IMR-90 (cell line): ENCODE data around the gene CIB1. TPM values are rescaled to one million over a fixed set of nuclear protein-coding genes. Genes with fewer than 3 reads are reported as not detected.
A peak's percentile ranks its signal among the peaks of the same experiment; 100 is the strongest.

Experiments used
- ATAC-seq: fragments of 200-7000 bp; cut with Tn5 transposase; 2 replicates; pipeline ENCODE4 v1.9.1; 2020; ENCODE audit warnings: low read depth, mild to moderate bottlenecking, moderate library complexity
- BruUV-seq: library from RNA; stranded (reverse); fragments of 400-500 nt; replicated peaks from 2 replicates; lab custom pipeline; 2021; lab: Mats Ljungman, UMichigan
- CTCF ChIA-PET: fragments of 300-600 bp; formaldehyde crosslinking; extraction: SDS; loops from one replicate; lab custom pipeline; 2021; ENCODE audit warnings: antibody characterized with exemption; lab: Yijun Ruan, JAX
- POLR2A ChIA-PET: fragments of 300-600 bp; sonication (Branson Sonifier 250); formaldehyde crosslinking; loops from one replicate; lab custom pipeline; 2022; ENCODE audit warnings: antibody characterized with exemption; ENCODE audit not compliant: unreplicated experiment; lab: Charles Lee
- DNase-seq: peaks from one replicate; pipeline ENCODE4 v3.0.0; 2013
- H2AFZ ChIP-seq: replicated peaks from 2 replicates; pipeline ENCODE3; 2013; ENCODE audit warnings: low read length, mild to moderate bottlenecking; ENCODE audit not compliant: poor library complexity
- H2AK5ac ChIP-seq: 2 replicates; pipeline ENCODE4 v1.6.1; 2013; ENCODE audit warnings: low read depth, low read length, inconsistent platforms
- H2AK9ac ChIP-seq: replicated peaks from 2 replicates; pipeline ENCODE3; 2013; ENCODE audit warnings: mild to moderate bottlenecking, low read depth, low read length, moderate library complexity; ENCODE audit not compliant: poor library complexity
- H2BK120ac ChIP-seq: 2 replicates; pipeline ENCODE4 v1.6.1; 2013; ENCODE audit warnings: low read depth, low read length, inconsistent platforms
- H2BK15ac ChIP-seq: 3 replicates; pipeline ENCODE4 v1.6.1; 2013; ENCODE audit warnings: low read depth, low read length, inconsistent platforms
- H2BK20ac ChIP-seq: 2 replicates; pipeline ENCODE4 v1.6.1; 2013; ENCODE audit warnings: low read depth, mild to moderate bottlenecking, inconsistent platforms, low read length, moderate library complexity
- H2BK5ac ChIP-seq: 2 replicates; pipeline ENCODE4 v1.6.1; 2013; ENCODE audit warnings: mild to moderate bottlenecking, low read depth, low read length, inconsistent platforms; ENCODE audit not compliant: poor library complexity, severe bottlenecking
- H3K14ac ChIP-seq: replicated peaks from 2 replicates; pipeline ENCODE4 v1.6.1; 2013; ENCODE audit warnings: low read depth, low read length, inconsistent platforms
- H3K18ac ChIP-seq: 2 replicates; pipeline ENCODE4 v1.6.1; 2013; ENCODE audit warnings: low read depth, low read length, control low read depth
- H3K23ac ChIP-seq: 2 replicates; pipeline ENCODE4 v1.6.1; 2013; ENCODE audit warnings: low read depth, low read length, inconsistent platforms
- H3K27ac ChIP-seq: 2 replicates; pipeline ENCODE4 v1.5.1; 2013; ENCODE audit warnings: mild to moderate bottlenecking, control low read depth, low read length; ENCODE audit not compliant: insufficient read depth
- H3K27me3 ChIP-seq: 2 replicates; pipeline ENCODE4 v1.6.1; 2013; ENCODE audit warnings: low read length; ENCODE audit not compliant: control insufficient read depth, insufficient read depth
- H3K36me3 ChIP-seq: 2 replicates; pipeline ENCODE4 v1.6.1; 2013; ENCODE audit warnings: low read length, mixed read lengths; ENCODE audit not compliant: control insufficient read depth, insufficient read depth
- H3K4ac ChIP-seq: 2 replicates; pipeline ENCODE4 v1.6.1; 2013; ENCODE audit warnings: low read depth, low read length, inconsistent platforms
- H3K4me1 ChIP-seq: 2 replicates; pipeline ENCODE4 v1.6.1; 2013; ENCODE audit warnings: low read length, mixed read lengths; ENCODE audit not compliant: control insufficient read depth, insufficient read depth
- H3K4me2 ChIP-seq: 2 replicates; pipeline ENCODE4 v1.6.1; 2013; ENCODE audit warnings: low read depth, mild to moderate bottlenecking, control low read depth, low read length, moderate library complexity
- H3K4me3 ChIP-seq: 2 replicates; pipeline ENCODE4 v1.5.1; 2013; ENCODE audit warnings: low read depth, mild to moderate bottlenecking, control low read depth, low read length, moderate library complexity; ENCODE audit not compliant: insufficient read depth
- H3K56ac ChIP-seq: 2 replicates; pipeline ENCODE4 v1.6.1; 2013; ENCODE audit warnings: low read length, inconsistent platforms; ENCODE audit not compliant: insufficient read depth; ENCODE audit errors: extremely low read depth
- H3K79me1 ChIP-seq, 2 experiments: 2 replicates each; pipeline ENCODE4 v1.6.1; 2013; ENCODE audit warnings: low read length in 2 of 2, inconsistent platforms in 1 of 2, low read depth in 1 of 2
- H3K9ac ChIP-seq: 2 replicates; pipeline ENCODE4 v1.6.1; 2013; ENCODE audit warnings: low read depth, low read length, control low read depth
- H3K9me1 ChIP-seq: 2 replicates; pipeline ENCODE4 v1.6.1; 2013; ENCODE audit warnings: low read length, inconsistent platforms; ENCODE audit not compliant: insufficient read depth
- H3K9me3 ChIP-seq: 2 replicates; pipeline ENCODE4 v1.6.1; 2013; ENCODE audit warnings: low read length; ENCODE audit not compliant: control insufficient read depth, insufficient read depth
- H4K20me1 ChIP-seq: 2 replicates; pipeline ENCODE4 v1.6.1; 2013; ENCODE audit warnings: low read length, inconsistent platforms; ENCODE audit not compliant: insufficient read depth
- H4K5ac ChIP-seq: 2 replicates; pipeline ENCODE4 v1.6.1; 2013; ENCODE audit warnings: mild to moderate bottlenecking, low read depth, low read length, control low read depth
- H4K8ac ChIP-seq, 2 experiments: 2 replicates each; pipeline ENCODE4 v1.6.1; 2013; ENCODE audit warnings: low read depth in 2 of 2, low read length in 2 of 2, control low read depth in 1 of 2, inconsistent platforms in 1 of 2
- H4K91ac ChIP-seq: 2 replicates; pipeline ENCODE4 v1.6.1; 2013; ENCODE audit warnings: low read depth, low read length, inconsistent platforms; ENCODE audit not compliant: insufficient read depth
- CHD1 ChIP-seq: IDR thresholded peaks from 2 replicates; pipeline ENCODE4 v1.6.1; 2012; ENCODE audit warnings: low read depth, low read length, improper control_type of control experiment
- CTCF ChIP-seq: conservative IDR thresholded peaks from 2 replicates; pipeline ENCODE4 v1.5.1; 2012; ENCODE audit warnings: mild to moderate bottlenecking, low read depth, low read length, improper control_type of control experiment
- ELK1 ChIP-seq: fragments of 150-350 bp; IDR thresholded peaks from 2 replicates; pipeline ENCODE4 v1.6.1; 2016; ENCODE audit warnings: low read depth, mild to moderate bottlenecking, low read length, moderate library complexity, borderline replicate concordance
- MXI1 ChIP-seq: IDR thresholded peaks from 2 replicates; pipeline ENCODE4 v1.6.1; 2012; ENCODE audit warnings: low read depth, mild to moderate bottlenecking, low read length, moderate library complexity, borderline replicate concordance
- RAD21 ChIP-seq: IDR thresholded peaks from 2 replicates; pipeline ENCODE4 v1.6.1; 2012; ENCODE audit warnings: low read length, improper control_type of control experiment
- RFX5 ChIP-seq: IDR thresholded peaks from 2 replicates; pipeline ENCODE4 v1.8.0; 2012; ENCODE audit warnings: low read depth, mild to moderate bottlenecking, low read length, moderate library complexity
- WGBS, 2 experiments: methylation state at CpG; one replicate each; pipeline versions ENCODE4 v1.1.5 to v1.1.7; 2013; ENCODE audit warnings: missing lambda C conversion rate in 2 of 2; ENCODE audit not compliant: insufficient read length in 1 of 2; ENCODE audit errors: extremely low coverage in 2 of 2; 5-methylcytosine and 5-hydroxymethylcytosine counted together
- dilution Hi-C: fragments of 300-500 bp; cut with HindIII; formaldehyde crosslinking; loops from one replicate; pipeline ENCODE4 v1.14.3; 2018; ENCODE audit warnings: low sequenced_read_pairs; ENCODE audit not compliant: unreplicated experiment
- in situ Hi-C: fragments of 300-500 bp; cut with MboI; formaldehyde crosslinking; loops from 3 replicates; pipeline ENCODE4 v1.14.3; 2019; ENCODE audit warnings: low sequenced_read_pairs, inconsistent platforms, mixed read lengths
- intact Hi-C: fragments of 100-400 bp; cut with micrococcal nuclease; formaldehyde crosslinking; loops from 2 replicates; pipeline ENCODE4 v1.10.0; 2022
- polyA plus RNA-seq, 3 experiments: library from polyadenylated mRNA; depleted of rRNA; stranded (reverse); fragments of >200 nt; gene quantifications; 2 replicates each; pipeline ENCODE4 v1.2.3, GENCODE V29; 2012; ENCODE audit warnings: low replicate concordance in 1 of 3
- total RNA-seq: library from RNA; depleted of rRNA; stranded (reverse); fragments of >200 nt; gene quantifications from 2 replicates; pipeline ENCODE4 v1.2.3, GENCODE V29; 2012
- TF ChIP-seq, protein P1 (sequence below): fragments of 150-350 bp; IDR thresholded peaks from 2 replicates; pipeline ENCODE4 v1.6.1; 2017; ENCODE audit warnings: mild to moderate bottlenecking, antibody characterized with exemption, low read length, low read depth

CIB1 gene
- total and polyA plus RNA-seq, 2 of the 4 experiments (the other 2 are of a cell fraction): 31.5 to 94.1 TPM

DNA sequence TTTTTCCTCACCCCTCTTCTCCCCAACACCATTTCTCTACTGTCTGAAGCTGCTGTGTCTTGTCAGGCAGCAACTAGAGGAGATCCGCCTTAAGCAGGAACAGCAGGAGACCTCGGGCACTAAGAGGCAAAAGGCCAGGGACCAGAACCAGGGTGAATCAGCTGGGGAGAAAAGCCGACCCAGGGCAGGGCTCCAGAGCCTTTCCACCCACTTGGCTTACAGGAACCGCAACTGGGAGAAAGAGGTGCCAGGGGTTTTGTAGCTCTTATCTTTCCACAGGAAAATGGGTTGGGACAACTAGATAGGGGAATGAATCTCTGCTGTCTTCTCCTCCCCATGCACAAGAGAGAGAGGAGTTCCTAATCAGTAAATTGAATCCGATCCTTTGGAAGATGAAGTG, 28.7 kb upstream of the CIB1 start:
- no TSS peak for BruUV-seq
- H2BK5ac ChIP-seq: no peak overlapping the region
- H3K4me3 ChIP-seq: no peak overlapping the region
- no peak overlapping the region for H2BK15ac ChIP-seq
- no peaks in the 10 kb centered on the region for H3K9me3 ChIP-seq
- ChIA-PET POLR2A (interaction anchor here (0.5 kb wide), 1 partner anchor 106 kb away, joined by 13 read pairs; no protein-coding TSS in a partner anchor), CTCF (no interaction called here)
- TF ChIP-seq ELK1 (no peak), CTCF (no peak), RFX5 (no peak), CHD1 (no peak), RAD21 (no peak), MXI1 (no peak)
- TF ChIP-seq, protein P1, sequence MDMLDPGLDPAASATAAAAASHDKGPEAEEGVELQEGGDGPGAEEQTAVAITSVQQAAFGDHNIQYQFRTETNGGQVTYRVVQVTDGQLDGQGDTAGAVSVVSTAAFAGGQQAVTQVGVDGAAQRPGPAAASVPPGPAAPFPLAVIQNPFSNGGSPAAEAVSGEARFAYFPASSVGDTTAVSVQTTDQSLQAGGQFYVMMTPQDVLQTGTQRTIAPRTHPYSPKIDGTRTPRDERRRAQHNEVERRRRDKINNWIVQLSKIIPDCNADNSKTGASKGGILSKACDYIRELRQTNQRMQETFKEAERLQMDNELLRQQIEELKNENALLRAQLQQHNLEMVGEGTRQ: no peak
- no peaks in the 10 kb centered on the region for H3K27me3 ChIP-seq
- peak overlapping the region; percentile 38 for H2AFZ ChIP-seq
- no peak overlapping the region for H3K23ac ChIP-seq
- dilution Hi-C loops (no loop called here), intact Hi-C loops (no loop called here), in situ Hi-C loops (no loop called here)
- H3K56ac ChIP-seq: no peak overlapping the region
- no peak overlapping the region for H4K8ac ChIP-seq
- no peak overlapping the region for H3K9ac ChIP-seq
- H3K14ac ChIP-seq: no peak overlapping the region
- H4K91ac ChIP-seq: no peak overlapping the region
- no peak overlapping the region for H3K18ac ChIP-seq
- H3K9me1 ChIP-seq: peaks cover 10% of the 10 kb centered on the region
- H3K79me1 ChIP-seq: peaks cover 12 to 30% of the 10 kb centered on the region in 2 experiments
- DNase-seq (no peak), ATAC-seq (no peak)
- H2BK120ac ChIP-seq: no peak overlapping the region
- H2BK20ac ChIP-seq: no peak overlapping the region
- no peak overlapping the region for H2AK5ac ChIP-seq
- H2AK9ac ChIP-seq: peak overlapping the region; percentile 9
- no CpG with 5 or more reads among the region's 5 CpGs for WGBS, 2 experiments
- H3K4me2 ChIP-seq: no peak overlapping the region
- H3K4ac ChIP-seq: no peak overlapping the region
- peaks cover 7% of the 10 kb centered on the region for H3K4me1 ChIP-seq
- H4K5ac ChIP-seq: no peak overlapping the region
- 0 out of 2 replicates have a peak, but pooled peaks cover 3% of the 10 kb centered on the region for H3K36me3 ChIP-seq
- peaks cover 7% of the 10 kb centered on the region; the same call in 1 of the 2 replicates for H4K20me1 ChIP-seq
- no peak overlapping the region for H3K27ac ChIP-seq
